Cardiac muscle cell (in vitro differentiated cells and primary cell): ENCODE data around the gene DOCK4. TPM values are rescaled to one million over a fixed set of nuclear protein-coding genes. Genes with fewer than 3 reads are reported as not detected.

Experiments
- DNase-seq, 2 donors: peaks; one replicate each; pipeline versions ENCODE4 v3.0.0 to v3.0.0-alpha.2; 2010 to 2017; ENCODE audit warnings: low read depth in 1 of 2, low spot score in 1 of 2
- H3K27ac ChIP-seq: fragments of 200-600 bp; sonication (generic); 2 replicates; pipeline ENCODE4 v1.5.1; 2016
- H3K27me3 ChIP-seq: fragments of 200-600 bp; sonication (generic); 2 replicates; pipeline ENCODE4 v1.6.0; 2016; ENCODE audit warnings: control low read depth
- H3K36me3 ChIP-seq: fragments of 200-600 bp; sonication (generic); 2 replicates; pipeline ENCODE4 v1.5.1; 2016; ENCODE audit warnings: control low read depth
- H3K4me1 ChIP-seq: fragments of 200-600 bp; sonication (generic); 2 replicates; pipeline ENCODE4 v1.8.1; 2017; ENCODE audit warnings: low read depth, mild to moderate bottlenecking, mixed run types
- H3K4me3 ChIP-seq: fragments of 200-600 bp; sonication (generic); 2 replicates; pipeline ENCODE4 v1.5.1; 2016; ENCODE audit warnings: mild to moderate bottlenecking
- H3K9me3 ChIP-seq: fragments of 200-600 bp; sonication (generic); 2 replicates; pipeline ENCODE4 v1.5.1; 2017; ENCODE audit warnings: low read depth, mild to moderate bottlenecking, control low read depth
- polyA plus RNA-seq: library from polyadenylated mRNA; unstranded; fragments of >200 nt; fragmentation: Nextera tagmentation; extraction: Ambion mirVana; gene quantifications from 2 replicates; pipeline ENCODE4 v1.2.1, GENCODE V29; 2016
- total RNA-seq: library from RNA; depleted of rRNA; stranded (reverse); fragments of >200 nt; gene quantifications from 2 replicates; pipeline ENCODE4 v1.2.3, GENCODE V29; 2016
- TF ChIP-seq, protein P1 (sequence below): IDR thresholded peaks from 2 replicates; pipeline ENCODE4 v1.5.1; 2012; ENCODE audit warnings: low read depth, mild to moderate bottlenecking, low read length

The DOCK4 gene
- total and polyA plus RNA-seq, 2 experiments from 2014 or later, result 5.3 to 11.4 TPM

DNA sequence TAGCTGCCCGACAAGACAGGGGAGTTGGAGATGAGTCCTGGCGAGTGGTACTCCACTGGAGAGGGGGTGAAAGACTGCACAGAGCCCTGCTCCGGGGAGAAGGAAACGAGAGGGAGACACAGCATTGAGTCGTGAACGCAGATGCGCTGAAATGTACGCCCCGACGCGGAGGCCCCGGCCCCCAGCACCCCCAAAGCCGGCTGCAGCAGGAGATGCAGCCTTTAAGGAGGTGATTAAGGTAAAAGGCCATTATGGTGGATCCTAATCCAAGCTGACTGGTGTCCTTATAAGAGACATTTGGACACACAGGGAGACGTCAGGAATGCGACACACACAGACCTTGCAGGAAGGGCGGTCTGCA, 477.6 kb downstream of the DOCK4 start:
- Histone ChIP-seq H3K9me3 (no peaks in the 10 kb centered on the region), H3K36me3 (no peaks in the 10 kb centered on the region), H3K4me1 (no peaks in the 10 kb centered on the region), H3K4me3 (no peak overlapping the region), H3K27me3 (no peaks in the 10 kb centered on the region), H3K27ac (no peak overlapping the region)
- TF ChIP-seq, protein P1, sequence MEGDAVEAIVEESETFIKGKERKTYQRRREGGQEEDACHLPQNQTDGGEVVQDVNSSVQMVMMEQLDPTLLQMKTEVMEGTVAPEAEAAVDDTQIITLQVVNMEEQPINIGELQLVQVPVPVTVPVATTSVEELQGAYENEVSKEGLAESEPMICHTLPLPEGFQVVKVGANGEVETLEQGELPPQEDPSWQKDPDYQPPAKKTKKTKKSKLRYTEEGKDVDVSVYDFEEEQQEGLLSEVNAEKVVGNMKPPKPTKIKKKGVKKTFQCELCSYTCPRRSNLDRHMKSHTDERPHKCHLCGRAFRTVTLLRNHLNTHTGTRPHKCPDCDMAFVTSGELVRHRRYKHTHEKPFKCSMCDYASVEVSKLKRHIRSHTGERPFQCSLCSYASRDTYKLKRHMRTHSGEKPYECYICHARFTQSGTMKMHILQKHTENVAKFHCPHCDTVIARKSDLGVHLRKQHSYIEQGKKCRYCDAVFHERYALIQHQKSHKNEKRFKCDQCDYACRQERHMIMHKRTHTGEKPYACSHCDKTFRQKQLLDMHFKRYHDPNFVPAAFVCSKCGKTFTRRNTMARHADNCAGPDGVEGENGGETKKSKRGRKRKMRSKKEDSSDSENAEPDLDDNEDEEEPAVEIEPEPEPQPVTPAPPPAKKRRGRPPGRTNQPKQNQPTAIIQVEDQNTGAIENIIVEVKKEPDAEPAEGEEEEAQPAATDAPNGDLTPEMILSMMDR, result no peak
- no peak for DNase-seq

GRCh38 chr7:111727905-111728634, 478.1 kb downstream of the DOCK4 start:
- H3K9me3 ChIP-seq, result no peaks in the 10 kb centered on the region
- TF ChIP-seq, protein P1, result no peak
- H3K36me3 ChIP-seq, result no peaks in the 10 kb centered on the region
- no peak for DNase-seq
- H3K4me1 ChIP-seq, result no peaks in the 10 kb centered on the region
- H3K27me3 ChIP-seq, result no peaks in the 10 kb centered on the region
- H3K27ac ChIP-seq, result no peak overlapping the region
- H3K4me3 ChIP-seq, result no peak overlapping the region

DNA sequence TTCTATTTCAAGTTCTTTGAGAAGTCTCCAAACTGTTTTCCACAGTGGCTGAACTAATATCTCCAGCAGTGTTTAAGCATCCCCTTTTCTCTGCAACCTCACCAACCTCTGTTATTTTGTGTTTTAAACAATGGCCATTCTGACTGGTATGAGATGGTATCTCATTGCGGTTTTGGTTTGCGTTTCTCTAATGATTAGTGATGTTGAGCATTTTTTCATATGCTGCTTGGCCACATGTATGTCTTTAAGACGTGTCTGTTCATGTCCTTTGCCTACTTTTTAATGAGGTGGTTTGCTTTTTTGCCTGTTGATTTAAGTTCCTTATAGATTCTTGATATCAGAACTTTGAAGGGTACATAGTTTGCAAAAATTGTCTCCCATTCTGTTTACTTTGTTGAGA, 487.3 kb downstream of the DOCK4 start:
- TF ChIP-seq, protein P1, result no peak
- no peak overlapping the region for H3K4me3 ChIP-seq
- H3K36me3 ChIP-seq, result no peaks in the 10 kb centered on the region
- no peak overlapping the region for H3K27ac ChIP-seq
- DNase-seq, result no peak
- H3K4me1 ChIP-seq, result no peaks in the 10 kb centered on the region
- no peaks in the 10 kb centered on the region for H3K27me3 ChIP-seq
- H3K9me3 ChIP-seq, result peaks cover 4% of the 10 kb centered on the region

DNA sequence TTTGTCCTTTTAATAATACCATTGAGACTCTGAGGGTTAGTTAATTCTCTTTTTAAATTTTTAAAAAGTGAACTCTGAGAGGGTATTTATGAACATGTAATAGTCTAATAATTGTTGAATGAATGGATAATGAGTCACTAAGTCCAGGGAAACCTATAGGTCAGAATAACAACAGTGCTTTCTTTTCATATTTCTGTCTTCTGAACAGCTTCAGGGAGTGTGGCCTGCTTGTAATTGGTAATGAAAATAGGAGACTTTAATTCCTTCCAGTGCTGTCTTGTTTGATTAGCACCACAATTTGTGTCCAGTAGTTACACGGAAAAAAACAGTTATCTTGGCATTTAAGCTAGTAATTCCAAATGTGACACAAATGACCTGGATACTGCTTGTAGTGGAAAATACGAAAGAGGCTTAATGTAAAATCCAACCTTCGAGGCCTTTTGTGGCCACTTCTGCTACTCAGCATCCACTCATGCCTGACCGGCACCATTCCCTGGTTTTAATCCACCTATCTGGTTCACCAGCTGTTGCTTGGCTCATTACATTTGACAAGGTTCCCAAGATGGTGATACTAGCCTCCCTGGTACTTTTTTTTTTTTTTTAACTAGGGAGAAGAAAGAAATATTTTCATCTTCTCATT, 494.7 kb downstream of the DOCK4 start:
- no peaks in the 10 kb centered on the region for H3K4me1 ChIP-seq
- no peak for DNase-seq
- no peak overlapping the region for H3K4me3 ChIP-seq
- TF ChIP-seq, protein P1, result no peak
- H3K36me3 ChIP-seq, result no peaks in the 10 kb centered on the region
- no peaks in the 10 kb centered on the region for H3K27me3 ChIP-seq
- no peak overlapping the region for H3K27ac ChIP-seq
- H3K9me3 ChIP-seq, result no peaks in the 10 kb centered on the region

GRCh38 chr7:111710839-111711380, 495.3 kb downstream of the DOCK4 start:
- Histone ChIP-seq H3K36me3 (no peaks in the 10 kb centered on the region), H3K4me1 (no peaks in the 10 kb centered on the region), H3K27me3 (no peaks in the 10 kb centered on the region), H3K9me3 (no peaks in the 10 kb centered on the region), H3K27ac (no peak overlapping the region), H3K4me3 (no peak overlapping the region)
- TF ChIP-seq, protein P1, result no peak
- DNase-seq, result no peak
